Uterus (tissue), 2 donors: ENCODE measurements around the gene ZNF236.

Source experiments
- CTCF ChIP-seq, 4 experiments: fragments of 200-600 bp in 2 of 4; fragments of 450-650 bp in 2 of 4; sonication (generic) in 2 of 4; IDR thresholded peaks; one replicate each; pipeline ENCODE4 v1.5.1; 2016 to 2019; ENCODE audit warnings: antibody characterized with exemption in 4 of 4, mild to moderate bottlenecking in 2 of 4, moderate library complexity in 1 of 4
- POLR2A ChIP-seq, 2 donors: fragments of 450-650 bp; IDR thresholded peaks; one replicate each; pipeline ENCODE4 v1.6.1; 2016; ENCODE audit warnings: antibody characterized with exemption in 2 of 2, mild to moderate bottlenecking in 1 of 2, moderate library complexity in 1 of 2

DNA sequence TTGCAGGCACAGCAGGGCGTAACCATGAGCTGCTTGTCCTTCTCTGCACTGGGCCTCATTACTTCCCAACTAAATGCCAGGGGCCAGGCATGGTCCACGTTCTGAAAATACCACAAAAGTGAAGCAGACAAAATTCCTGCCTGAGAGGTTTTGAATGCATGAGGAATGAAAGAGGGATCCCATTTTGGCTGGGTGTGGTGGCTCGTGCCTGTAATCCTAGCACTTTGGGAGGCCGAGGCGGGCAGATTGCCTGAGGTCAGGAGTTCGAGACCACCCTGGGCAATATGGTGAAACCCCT, 170.7 kb downstream of the ZNF236 start:
- no peak for TF ChIP-seq POLR2A (IDR thresholded peaks at IDR 0.05)
- TF ChIP-seq CTCF (IDR thresholded peaks at IDR 0.05), result no peak
